ENCODE data around the gene ZNF471.

DNA sequence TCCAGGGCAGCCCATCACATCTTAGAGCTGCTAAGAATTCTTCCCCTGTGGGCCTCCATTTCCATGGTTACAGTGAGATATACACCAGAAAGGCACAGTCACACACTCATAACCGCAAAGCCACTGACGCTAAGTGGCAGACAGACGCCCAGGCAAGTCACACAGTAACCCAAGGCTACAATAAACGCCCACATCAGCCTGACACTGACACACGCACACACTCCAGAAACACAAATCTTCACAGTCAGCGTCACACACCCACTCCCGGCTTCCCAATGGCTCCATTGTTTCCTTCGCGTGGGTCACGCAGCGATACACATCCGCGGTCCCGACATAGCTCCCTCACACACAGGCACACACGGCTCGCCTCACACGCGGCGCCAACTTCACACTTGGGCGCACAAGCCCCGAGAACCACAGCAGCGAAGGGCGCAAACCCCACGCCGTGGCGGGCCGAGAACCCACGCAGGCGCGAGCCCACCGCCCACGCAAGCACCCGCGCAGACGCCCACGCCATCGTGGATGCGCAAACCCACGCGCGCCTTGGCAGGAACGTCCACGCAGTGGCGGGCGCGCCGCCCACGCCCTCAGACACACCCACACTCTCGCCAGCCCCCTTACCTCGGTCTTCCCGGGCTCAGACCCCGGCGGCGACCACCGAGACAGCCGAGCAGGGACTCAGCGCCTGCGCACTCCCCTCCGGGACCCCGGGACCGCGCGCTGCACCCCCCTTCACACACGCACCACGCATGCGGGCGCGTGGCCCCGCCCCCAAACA, 30.8 kb upstream of the ZNF471 start, which contains the start of gene ZNF667:
- TF ChIP-seq EZH2 (IDR thresholded peaks at IDR 0.05) (no peak), POLR2AphosphoS5 (IDR thresholded peaks at IDR 0.05; ENCODE audit: borderline replicate concordance, low read depth, low read length) (no peak), FOXP2 (optimal IDR thresholded peaks at IDR 0.05; ENCODE audit: control extremely low read depth, extremely low read length, insufficient read depth) (no peak)

Data from SK-N-MC (cell line).